SK-N-SH (cell line): ENCODE data around the gene TSHR. TPM values are rescaled to one million over a fixed set of nuclear protein-coding genes. Genes with fewer than 3 reads are reported as not detected.

Source experiments
- CTCF ChIA-PET: fragments of 300-600, 350-600 bp; formaldehyde crosslinking; extraction: SDS; loops from one replicate; lab custom pipeline; 2021; lab: Yijun Ruan, JAX
- POLR2A ChIA-PET: fragments of 350-600 bp; sonication (Branson Sonifier 250); formaldehyde crosslinking; extraction: SDS; loops from one replicate; lab custom pipeline; 2020; ENCODE audit warnings: antibody characterized with exemption, inconsistent platforms; lab: Yijun Ruan, JAX
- DNase-seq: peaks from one replicate; pipeline ENCODE4 v3.0.0; 2012
- H2AFZ ChIP-seq: fragments of 200-600 bp; sonication (generic); 2 replicates; pipeline ENCODE4 v1.8.1; 2016; ENCODE audit warnings: antibody characterized with exemption, mild to moderate bottlenecking, low read depth
- H3F3A ChIP-seq: fragments of 200-600 bp; sonication (generic); replicated peaks from 2 replicates; pipeline ENCODE3; 2016; ENCODE audit warnings: antibody characterized with exemption, mild to moderate bottlenecking; ENCODE audit not compliant: insufficient read depth
- H3K27ac ChIP-seq, 2 experiments: fragments of 200-500 bp in 1 of 2; fragments of 200-600 bp in 1 of 2; sonication (Bioruptor generic) in 1 of 2; sonication (generic), shearing (Covaris generic) in 1 of 2; 2 replicates each; pipeline versions ENCODE4 v1.5.1 to v1.6.1; 2014 to 2016; ENCODE audit warnings: low read depth in 2 of 2, inconsistent platforms in 1 of 2, low read length in 1 of 2, mild to moderate bottlenecking in 1 of 2, mixed read lengths in 1 of 2
- H3K27me3 ChIP-seq: fragments of 200-600 bp; sonication (generic), shearing (Covaris generic); 2 replicates; pipeline ENCODE4 v1.6.1; 2016; ENCODE audit warnings: mixed run types; ENCODE audit not compliant: insufficient read depth
- H3K36me3 ChIP-seq, 2 experiments: fragments of 200-500 bp in 1 of 2; fragments of 200-600 bp in 1 of 2; sonication (Bioruptor generic) in 1 of 2; sonication (generic) in 1 of 2; replicated peaks in 1 of 2; 2 replicates each; pipeline versions ENCODE3 to v1.5.1; 2014 to 2016; ENCODE audit warnings: low read length in 1 of 2, mild to moderate bottlenecking in 1 of 2; ENCODE audit not compliant: insufficient read depth in 2 of 2, control insufficient read depth in 1 of 2
- H3K4me1 ChIP-seq, 2 experiments: fragments of 200-500 bp in 1 of 2; fragments of 200-600 bp in 1 of 2; sonication (Bioruptor generic) in 1 of 2; sonication (generic), shearing (Covaris generic) in 1 of 2; 2 replicates each; pipeline versions ENCODE4 v1.5.1 to v1.6.1; 2014 to 2016; ENCODE audit warnings: low read depth in 1 of 2, low read length in 1 of 2, mixed run types in 1 of 2; ENCODE audit not compliant: insufficient read depth in 2 of 2, control insufficient read depth in 1 of 2
- H3K4me2 ChIP-seq: fragments of 200-600 bp; sonication (generic), shearing (Covaris generic); 2 replicates; pipeline ENCODE4 v1.6.1; 2017; ENCODE audit warnings: mixed run types
- H3K4me3 ChIP-seq, 2 experiments: fragments of 200-500 bp in 1 of 2; fragments of 200-600 bp in 1 of 2; sonication (Bioruptor generic) in 1 of 2; sonication (generic), shearing (Covaris generic) in 1 of 2; 2 replicates each; pipeline versions ENCODE4 v1.5.1 to v1.8.1; 2014 to 2016; ENCODE audit warnings: low read depth in 2 of 2, inconsistent platforms in 1 of 2, low read length in 1 of 2, mild to moderate bottlenecking in 1 of 2, mixed read lengths in 1 of 2, moderate library complexity in 1 of 2
- H3K79me2 ChIP-seq: fragments of 200-600 bp; sonication (generic); 2 replicates; pipeline ENCODE4 v1.8.1; 2017; ENCODE audit warnings: mild to moderate bottlenecking; ENCODE audit not compliant: insufficient read depth
- H3K9ac ChIP-seq: fragments of 200-600 bp; sonication (generic); 2 replicates; pipeline ENCODE4 v1.6.1; 2017; ENCODE audit warnings: mixed run types
- H3K9me2 ChIP-seq: fragments of 200-600 bp; sonication (generic); 2 replicates; pipeline ENCODE4 v1.6.1; 2017; ENCODE audit warnings: mixed run types
- H3K9me3 ChIP-seq: fragments of 200-600 bp; sonication (generic); 2 replicates; pipeline ENCODE4 v1.6.1; 2017; ENCODE audit warnings: mixed run types, mild to moderate bottlenecking, moderate library complexity
- H4K20me1 ChIP-seq: fragments of 200-600 bp; sonication (generic); 2 replicates; pipeline ENCODE4 v1.6.1; 2017; ENCODE audit warnings: mild to moderate bottlenecking, mixed run types; ENCODE audit not compliant: insufficient read depth
- CHD2 ChIP-seq: fragments of 150-350 bp; IDR thresholded peaks from 2 replicates; pipeline ENCODE4 v1.6.1; 2018; ENCODE audit warnings: low read length; ENCODE audit not compliant: partially characterized antibody
- CTCF ChIP-seq: fragments of 200-600 bp; sonication (generic); IDR thresholded peaks from 2 replicates; pipeline ENCODE4 v1.6.1; 2017; ENCODE audit warnings: antibody characterized with exemption, mild to moderate bottlenecking, moderate library complexity
- ELF1 ChIP-seq: IDR thresholded peaks from 2 replicates; pipeline ENCODE4 v1.4.0; 2012
- FOXJ3 ChIP-seq: sonication (generic); formaldehyde crosslinking; IDR thresholded peaks from 2 replicates; pipeline ENCODE4 v1.5.1; 2020; ENCODE audit warnings: mild to moderate bottlenecking, missing genetic modification reagents
- FOXM1 ChIP-seq: IDR thresholded peaks from 2 replicates; pipeline ENCODE4 v1.4.0; 2012; ENCODE audit warnings: low read depth, mild to moderate bottlenecking
- GABPA ChIP-seq: IDR thresholded peaks from 2 replicates; pipeline ENCODE4 v1.4.0; 2012; ENCODE audit warnings: low read depth, mild to moderate bottlenecking
- GATA2 ChIP-seq: sonication (generic); formaldehyde crosslinking; IDR thresholded peaks from 2 replicates; pipeline ENCODE4 v1.5.0; 2020; ENCODE audit warnings: mild to moderate bottlenecking, missing genetic modification reagents
- MEF2A ChIP-seq: IDR thresholded peaks from 2 replicates; pipeline ENCODE4 v1.4.0; 2012; ENCODE audit warnings: low read depth, borderline replicate concordance
- MXI1 ChIP-seq: IDR thresholded peaks from 2 replicates; pipeline ENCODE4 v1.6.1; 2012; ENCODE audit warnings: mild to moderate bottlenecking, low read depth, low read length, improper control_type of control experiment
- NFIC ChIP-seq: IDR thresholded peaks from 2 replicates; pipeline ENCODE4 v1.4.0; 2012; ENCODE audit warnings: borderline replicate concordance
- NRF1 ChIP-seq: IDR thresholded peaks from 2 replicates; pipeline ENCODE4 v1.6.1; 2012; ENCODE audit warnings: low read depth, mild to moderate bottlenecking, low read length
- PBX3 ChIP-seq: IDR thresholded peaks from 2 replicates; pipeline ENCODE4; 2012
- POLR2AphosphoS5 ChIP-seq: IDR thresholded peaks from 2 replicates; pipeline ENCODE4 v1.6.1; 2012; ENCODE audit warnings: low read depth, low read length
- REST ChIP-seq: IDR thresholded peaks from 2 replicates; pipeline ENCODE4 v1.6.1; 2012; ENCODE audit warnings: mild to moderate bottlenecking, low read depth, low read length, moderate library complexity
- RFX5 ChIP-seq: IDR thresholded peaks from 2 replicates; pipeline ENCODE4 v1.6.1; 2012; ENCODE audit warnings: mild to moderate bottlenecking, improper control_type of control experiment, low read length
- RXRA ChIP-seq: IDR thresholded peaks from 2 replicates; pipeline ENCODE4 v1.4.0; 2012; ENCODE audit warnings: low read depth, mild to moderate bottlenecking, borderline replicate concordance
- SIN3A ChIP-seq: IDR thresholded peaks from 2 replicates; pipeline ENCODE4 v1.6.1; 2012; ENCODE audit warnings: low read depth, mild to moderate bottlenecking, low read length, moderate library complexity, borderline replicate concordance
- TAF1 ChIP-seq: IDR thresholded peaks from 2 replicates; pipeline ENCODE4 v1.6.1; 2012; ENCODE audit warnings: low read depth, mild to moderate bottlenecking, low read length, moderate library complexity, borderline replicate concordance
- WGBS: methylation state at CpG from one replicate; pipeline ENCODE4 v1.1.6; 2017; ENCODE audit warnings: low lambda C conversion rate; 5-methylcytosine and 5-hydroxymethylcytosine counted together
- polyA plus RNA-seq, 3 experiments: library from polyadenylated mRNA; depleted of rRNA; stranded (reverse); fragments of >200 nt; gene quantifications; 2 replicates each; pipeline ENCODE4 v1.2.3, GENCODE V29; 2012
- TF ChIP-seq, protein P1 (sequence below): IDR thresholded peaks from 2 replicates; pipeline ENCODE4 v1.4.0; 2012; ENCODE audit warnings: low read depth

TSHR gene
- polyA plus RNA-seq, 1 of the 3 experiments (the other 2 are of a cell fraction): not detected

DNA sequence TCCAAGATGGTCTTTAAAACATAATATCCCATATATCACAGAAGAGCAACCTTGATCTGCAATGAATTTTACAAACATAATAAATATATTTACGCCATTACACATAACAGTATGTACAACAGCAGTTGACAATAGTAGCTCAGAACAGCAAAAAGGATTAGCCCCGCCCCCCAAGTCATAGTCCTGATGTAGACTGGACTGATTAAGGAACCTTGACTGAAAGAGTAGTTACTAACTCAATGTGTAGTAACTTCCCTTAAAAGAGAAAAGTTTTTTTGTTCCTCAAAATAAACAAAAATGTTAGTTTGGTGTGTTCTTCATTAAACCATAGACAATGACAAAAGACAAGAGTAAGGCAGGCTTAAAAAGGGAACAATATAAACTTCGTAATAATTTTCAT lies 220.8 kb downstream of the TSHR start:
- Histone ChIP-seq H3K27ac (no peak overlapping the region), H3K9ac (no peak overlapping the region), H4K20me1 (no peaks in the 10 kb centered on the region), H3K27me3 (no peaks in the 10 kb centered on the region), H3K9me2 (no peaks in the 10 kb centered on the region), H3K4me2 (no peak overlapping the region)
- CTCF ChIA-PET: interaction anchor here (1.1 kb wide), 2 partner anchors 12 to 20 kb away, joined by 3 read pairs; no protein-coding TSS in a partner anchor
- no peak for TF ChIP-seq MXI1
- TF ChIP-seq, protein P1, sequence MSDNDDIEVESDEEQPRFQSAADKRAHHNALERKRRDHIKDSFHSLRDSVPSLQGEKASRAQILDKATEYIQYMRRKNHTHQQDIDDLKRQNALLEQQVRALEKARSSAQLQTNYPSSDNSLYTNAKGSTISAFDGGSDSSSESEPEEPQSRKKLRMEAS: no peak
- TF ChIP-seq GABPA: no peak
- TF ChIP-seq TAF1: no peak
- TF ChIP-seq CTCF: no peak
- no peak for TF ChIP-seq RXRA
- TF ChIP-seq SIN3A: no peak
- no peak for TF ChIP-seq RFX5
- TF ChIP-seq MEF2A: no peak
- TF ChIP-seq FOXJ3 (CRISPR knock-in tag): no peak
- TF ChIP-seq GATA2: no peak
- TF ChIP-seq REST: no peak
- no peak for TF ChIP-seq FOXM1
- no peak for TF ChIP-seq ELF1
- no peak for TF ChIP-seq NFIC
- TF ChIP-seq NRF1: no peak
- TF ChIP-seq PBX3: no peak
- no peak for TF ChIP-seq CHD2
- TF ChIP-seq POLR2AphosphoS5: no peak
- TF ChIP-seq, all 33 proteins: peak for 0
- no peak for DNase-seq
- H3K36me3 ChIP-seq: peaks cover 21 to 26% of the 10 kb centered on the region in 2 experiments
- H3K4me1 ChIP-seq: no peaks in the 10 kb centered on the region
- peaks cover 13% of the 10 kb centered on the region for H3F3A ChIP-seq
- no peaks in the 10 kb centered on the region for H3K9me3 ChIP-seq
- POLR2A ChIA-PET: no interaction called here
- H2AFZ ChIP-seq: no peak overlapping the region
- 96% methylated on average over 3 of the region's 3 CpGs for WGBS
- H3K4me3 ChIP-seq: no peak overlapping the region
- H3K79me2 ChIP-seq: no peaks in the 10 kb centered on the region
